Measurements from ENCODE around the gene STRN4. TPM values are rescaled to one million over a fixed set of nuclear protein-coding genes. Genes with fewer than 3 reads are reported as not detected.

STRN4 gene
- total RNA-seq, 2 experiments from 2014 or later: 68.0 to 115 TPM

DNA sequence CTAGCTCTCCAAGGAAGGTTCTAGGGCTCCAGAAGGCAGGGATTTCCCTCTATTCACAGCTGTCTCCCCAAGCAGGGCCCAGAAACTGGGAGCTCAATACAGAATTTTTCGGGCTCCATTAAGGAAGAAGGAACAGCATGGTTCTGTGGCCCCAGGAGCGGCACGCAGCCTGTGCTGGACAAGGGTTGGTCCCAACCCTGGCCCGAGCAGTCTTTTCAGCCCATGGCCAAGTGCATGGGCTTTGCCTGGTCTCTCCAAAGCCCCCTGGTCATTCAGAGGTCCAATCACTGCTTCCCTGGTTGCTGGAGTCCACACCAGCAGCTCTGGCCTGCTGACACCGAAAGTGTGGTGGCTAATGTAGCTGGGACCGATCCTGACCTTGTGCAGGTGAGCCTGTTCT is 22.8 kb downstream of the STRN4 start:
- Histone ChIP-seq H3K27ac (ENCODE audit: low read depth, low read length, poor library complexity, severe bottlenecking) (no peak overlapping the region), H3K79me2 (ENCODE audit: insufficient read depth, low read depth, low read length) (no peaks in the 10 kb centered on the region), H3K4me2 (ENCODE audit: low read length) (no peak overlapping the region), H3K4me3 (ENCODE audit: low read depth, low read length, poor library complexity, severe bottlenecking) (no peak overlapping the region), H4K20me1 (ENCODE audit: insufficient read depth, low read length) (no peaks in the 10 kb centered on the region), H3K9me3 (ENCODE audit: low read length) (no peaks in the 10 kb centered on the region), H3K9me2 (ENCODE audit: insufficient read depth, low read length) (no peaks in the 10 kb centered on the region), H2AFZ (ENCODE audit: low read length) (no peak overlapping the region), H3K4me1 (ENCODE audit: insufficient read depth, low read length, poor library complexity, severe bottlenecking) (peaks cover 32% of the 10 kb centered on the region), H3K36me3 (ENCODE audit: insufficient read depth, low read length) (peaks cover 85% of the 10 kb centered on the region)
- CTCF ChIA-PET (ENCODE audit: unreplicated experiment): no interaction called here
- BruUV-seq (replicated peaks): no TSS peak
- intact Hi-C loops (cut with micrococcal nuclease; ENCODE audit: unreplicated experiment): no loop called here
- no peak for DNase-seq (ENCODE audit: low spot score)
- POLR2A ChIA-PET: interaction anchor here (0.9 kb wide), 1 partner anchor 18 kb away, joined by 3 read pairs; no protein-coding TSS in a partner anchor
- TF ChIP-seq, protein P1, sequence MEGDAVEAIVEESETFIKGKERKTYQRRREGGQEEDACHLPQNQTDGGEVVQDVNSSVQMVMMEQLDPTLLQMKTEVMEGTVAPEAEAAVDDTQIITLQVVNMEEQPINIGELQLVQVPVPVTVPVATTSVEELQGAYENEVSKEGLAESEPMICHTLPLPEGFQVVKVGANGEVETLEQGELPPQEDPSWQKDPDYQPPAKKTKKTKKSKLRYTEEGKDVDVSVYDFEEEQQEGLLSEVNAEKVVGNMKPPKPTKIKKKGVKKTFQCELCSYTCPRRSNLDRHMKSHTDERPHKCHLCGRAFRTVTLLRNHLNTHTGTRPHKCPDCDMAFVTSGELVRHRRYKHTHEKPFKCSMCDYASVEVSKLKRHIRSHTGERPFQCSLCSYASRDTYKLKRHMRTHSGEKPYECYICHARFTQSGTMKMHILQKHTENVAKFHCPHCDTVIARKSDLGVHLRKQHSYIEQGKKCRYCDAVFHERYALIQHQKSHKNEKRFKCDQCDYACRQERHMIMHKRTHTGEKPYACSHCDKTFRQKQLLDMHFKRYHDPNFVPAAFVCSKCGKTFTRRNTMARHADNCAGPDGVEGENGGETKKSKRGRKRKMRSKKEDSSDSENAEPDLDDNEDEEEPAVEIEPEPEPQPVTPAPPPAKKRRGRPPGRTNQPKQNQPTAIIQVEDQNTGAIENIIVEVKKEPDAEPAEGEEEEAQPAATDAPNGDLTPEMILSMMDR (conservative IDR thresholded peaks at IDR 0.05; ENCODE audit: low read length): no peak
- no peak for TF ChIP-seq EZH2phosphoT487 (IDR thresholded peaks at IDR 0.05; ENCODE audit: borderline replicate concordance, low read depth, low read length)

DNA sequence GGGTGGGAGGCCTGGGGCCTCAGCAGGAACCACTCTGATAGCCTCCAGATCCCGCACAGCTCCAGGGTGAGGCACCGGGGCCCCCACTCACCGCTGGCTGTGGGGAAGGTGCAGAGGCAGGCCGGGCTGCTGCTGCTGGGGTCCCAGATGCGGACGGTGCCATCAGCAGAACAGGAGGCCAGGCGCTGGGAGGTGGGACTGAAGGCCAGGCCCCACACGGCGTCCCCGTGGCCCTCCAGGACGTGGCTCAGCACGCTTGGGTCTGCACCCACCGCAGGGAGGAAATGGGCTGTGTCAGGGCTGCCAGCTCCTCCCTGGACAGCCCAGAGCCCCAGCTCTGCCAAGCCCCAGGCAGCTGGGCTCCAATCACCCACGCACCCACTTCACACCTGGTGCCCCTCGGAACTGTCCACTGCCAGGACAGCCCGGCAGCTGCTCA is 23.2 kb downstream of the STRN4 start:
- Histone ChIP-seq H3K27ac (ENCODE audit: low read depth, low read length, poor library complexity, severe bottlenecking) (no peak overlapping the region), H3K4me2 (ENCODE audit: low read length) (no peak overlapping the region), H2AFZ (ENCODE audit: low read length) (no peak overlapping the region), H3K79me2 (ENCODE audit: insufficient read depth, low read depth, low read length) (no peaks in the 10 kb centered on the region), H3K4me3 (ENCODE audit: low read depth, low read length, poor library complexity, severe bottlenecking) (no peak overlapping the region), H3K4me1 (ENCODE audit: insufficient read depth, low read length, poor library complexity, severe bottlenecking) (peaks cover 37% of the 10 kb centered on the region), H3K9me3 (ENCODE audit: low read length) (no peaks in the 10 kb centered on the region), H4K20me1 (ENCODE audit: insufficient read depth, low read length) (no peaks in the 10 kb centered on the region), H3K9me2 (ENCODE audit: insufficient read depth, low read length) (no peaks in the 10 kb centered on the region), H3K36me3 (ENCODE audit: insufficient read depth, low read length) (peaks cover 81% of the 10 kb centered on the region)
- TF ChIP-seq, protein P1 (conservative IDR thresholded peaks at IDR 0.05; ENCODE audit: low read length): no peak
- no peak for TF ChIP-seq EZH2phosphoT487 (IDR thresholded peaks at IDR 0.05; ENCODE audit: borderline replicate concordance, low read depth, low read length)
- intact Hi-C loops (cut with micrococcal nuclease; ENCODE audit: unreplicated experiment): no loop called here
- no TSS peak for BruUV-seq (replicated peaks)
- DNase-seq (ENCODE audit: low spot score): no peak
- POLR2A ChIA-PET: interaction anchor here (0.9 kb wide), 1 partner anchor 17 kb away, joined by 3 read pairs; no protein-coding TSS in a partner anchor
- CTCF ChIA-PET (ENCODE audit: unreplicated experiment): no interaction called here

DNA sequence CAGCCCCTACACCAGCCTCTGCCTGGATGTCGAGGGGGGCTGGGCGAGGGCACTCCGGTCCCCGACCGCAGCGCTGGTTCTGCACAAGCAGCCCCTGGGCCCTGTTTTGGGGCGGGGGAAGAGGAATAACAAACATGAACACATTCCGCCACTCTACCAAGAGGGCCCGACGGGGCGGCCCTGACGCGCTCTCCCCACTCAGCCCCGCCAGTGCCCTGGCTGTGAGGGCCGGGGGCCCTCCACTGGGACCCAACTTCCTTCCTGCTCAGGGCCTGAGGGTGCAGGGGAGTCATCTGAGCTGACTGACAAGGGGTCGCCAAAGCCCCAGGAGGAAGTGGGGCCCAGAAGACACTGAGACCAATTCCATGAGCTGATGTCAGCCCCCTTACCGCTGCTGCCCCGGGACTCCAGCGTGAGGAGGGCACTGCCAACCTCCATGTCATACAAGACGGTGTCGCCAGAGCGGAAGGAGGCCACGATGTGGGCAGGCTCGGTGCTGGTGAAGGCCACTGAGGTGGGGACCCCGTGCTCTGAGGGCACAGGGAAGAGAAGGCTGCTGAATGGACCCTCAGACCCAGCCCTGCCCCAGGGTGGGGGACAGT is 23.7 kb downstream of the STRN4 start:
- TF ChIP-seq, protein P1 (conservative IDR thresholded peaks at IDR 0.05; ENCODE audit: low read length): no peak
- no peak for TF ChIP-seq EZH2phosphoT487 (IDR thresholded peaks at IDR 0.05; ENCODE audit: borderline replicate concordance, low read depth, low read length)
- Histone ChIP-seq H4K20me1 (ENCODE audit: insufficient read depth, low read length) (no peaks in the 10 kb centered on the region), H3K79me2 (ENCODE audit: insufficient read depth, low read depth, low read length) (no peaks in the 10 kb centered on the region), H3K9me3 (ENCODE audit: low read length) (no peaks in the 10 kb centered on the region), H3K9me2 (ENCODE audit: insufficient read depth, low read length) (no peaks in the 10 kb centered on the region), H3K4me2 (ENCODE audit: low read length) (no peak overlapping the region), H3K27ac (ENCODE audit: low read depth, low read length, poor library complexity, severe bottlenecking) (no peak overlapping the region), H3K4me3 (ENCODE audit: low read depth, low read length, poor library complexity, severe bottlenecking) (no peak overlapping the region), H3K36me3 (ENCODE audit: insufficient read depth, low read length) (peaks cover 79% of the 10 kb centered on the region), H3K4me1 (ENCODE audit: insufficient read depth, low read length, poor library complexity, severe bottlenecking) (peaks cover 42% of the 10 kb centered on the region), H2AFZ (ENCODE audit: low read length) (no peak overlapping the region)
- intact Hi-C loops (cut with micrococcal nuclease; ENCODE audit: unreplicated experiment): no loop called here
- DNase-seq (ENCODE audit: low spot score): no peak
- ChIA-PET POLR2A (no interaction called here), CTCF (ENCODE audit: unreplicated experiment) (no interaction called here)
- no TSS peak for BruUV-seq (replicated peaks)

All from OCI-LY7 (cell line).